HUES6 (cell line): ENCODE data around the gene NRL.
"Not testable (repeated sequence)": the region's sequence is repeated elsewhere in the genome, so short reads cannot be mapped to it uniquely, and the experiment has no call there.

Experiments used
- H3K27ac ChIP-seq: 2 replicates; pipeline ENCODE4 v1.7.0; 2013; ENCODE audit warnings: low read depth, mild to moderate bottlenecking, low read length, inconsistent platforms
- H3K27me3 ChIP-seq: 2 replicates; pipeline ENCODE4 v1.6.1; 2013; ENCODE audit warnings: low read length; ENCODE audit not compliant: control insufficient read depth, insufficient read depth
- H3K36me3 ChIP-seq: 2 replicates; pipeline ENCODE4 v1.6.1; 2013; ENCODE audit warnings: low read length; ENCODE audit not compliant: control insufficient read depth, insufficient read depth
- H3K4me1 ChIP-seq: 2 replicates; pipeline ENCODE4 v1.6.1; 2013; ENCODE audit warnings: low read length; ENCODE audit not compliant: control insufficient read depth, insufficient read depth
- H3K4me3 ChIP-seq: 2 replicates; pipeline ENCODE4 v1.5.1; 2013; ENCODE audit warnings: low read depth, low read length
- H3K9ac ChIP-seq: one replicate; pipeline ENCODE4 v1.6.1; 2013; ENCODE audit warnings: mild to moderate bottlenecking, low read length
- H3K9me3 ChIP-seq: 2 replicates; pipeline ENCODE4 v1.6.1; 2013; ENCODE audit warnings: low read depth, low read length; ENCODE audit not compliant: control insufficient read depth, insufficient read depth

Gene NRL

DNA sequence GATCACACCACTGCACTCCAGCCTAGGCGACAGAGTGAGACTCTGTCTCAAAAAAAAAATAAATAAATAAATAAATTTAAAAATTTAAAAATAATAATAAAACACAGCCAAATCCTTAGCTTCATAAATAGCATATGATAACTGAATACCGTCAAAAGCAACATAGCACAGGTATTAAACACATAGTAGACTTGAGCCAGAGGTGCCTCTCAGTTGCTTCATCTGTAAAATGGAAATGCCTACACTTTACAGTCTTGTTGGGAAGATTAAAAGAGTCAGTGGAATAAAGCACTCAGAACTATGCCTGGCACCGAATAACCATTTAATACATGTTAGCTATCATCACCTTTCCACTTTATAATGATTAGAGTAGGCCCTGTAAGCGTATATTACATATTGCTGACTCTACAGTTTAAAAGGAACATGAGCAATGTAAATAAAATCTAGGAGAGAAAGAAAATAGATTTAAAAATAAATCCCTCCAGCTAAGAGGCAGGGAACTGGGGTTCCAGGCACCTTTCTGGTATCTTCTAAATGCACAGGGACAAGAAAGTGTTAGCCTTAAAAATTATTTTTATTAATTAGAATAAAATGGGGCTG lies 8.0 kb downstream of the NRL start:
- Histone ChIP-seq H3K27me3 (no peaks in the 10 kb centered on the region), H3K4me1 (no peaks in the 10 kb centered on the region), H3K4me3 (no peak overlapping the region), H3K9me3 (peaks cover 20% of the 10 kb centered on the region), H3K9ac (no peak overlapping the region), H3K27ac (no peak overlapping the region), H3K36me3 (peaks cover 28% of the 10 kb centered on the region)

DNA sequence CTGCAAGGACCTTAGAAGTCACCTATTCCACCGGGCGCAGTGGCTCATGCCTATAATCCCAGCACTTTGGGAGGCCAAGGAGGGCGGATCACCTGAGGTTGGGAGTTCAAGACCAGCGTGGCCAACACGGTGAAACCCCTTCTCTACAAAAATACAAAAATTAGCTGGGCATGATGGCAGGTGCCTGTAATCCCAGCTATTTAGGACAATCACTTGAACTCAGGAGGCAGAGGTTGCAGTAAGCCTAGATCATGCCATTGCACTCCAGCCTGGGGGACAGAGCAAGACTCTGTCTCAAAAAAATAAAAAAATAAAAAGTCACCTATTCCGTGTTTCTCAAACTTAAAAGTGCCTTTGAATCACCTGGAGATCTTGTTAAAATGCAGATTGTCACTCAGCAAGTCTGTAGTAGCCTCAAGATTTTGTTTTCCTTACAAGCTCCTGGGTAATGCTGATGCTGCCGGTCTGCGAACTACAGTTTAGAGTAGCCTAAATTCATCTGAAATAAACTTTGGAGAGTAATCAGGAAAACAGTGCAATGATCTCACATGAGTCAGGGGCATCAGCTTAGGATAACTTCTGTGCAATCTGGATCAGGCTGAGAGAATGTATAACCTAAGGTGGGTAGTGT lies 9.0 kb downstream of the NRL start:
- Histone ChIP-seq H3K36me3 (peaks cover 39% of the 10 kb centered on the region), H3K9me3 (peaks cover 20% of the 10 kb centered on the region)
- H3K27ac ChIP-seq, H3K9ac ChIP-seq, H3K27me3 ChIP-seq, H3K4me3 ChIP-seq, H3K4me1 ChIP-seq: not testable (repeated sequence)

DNA sequence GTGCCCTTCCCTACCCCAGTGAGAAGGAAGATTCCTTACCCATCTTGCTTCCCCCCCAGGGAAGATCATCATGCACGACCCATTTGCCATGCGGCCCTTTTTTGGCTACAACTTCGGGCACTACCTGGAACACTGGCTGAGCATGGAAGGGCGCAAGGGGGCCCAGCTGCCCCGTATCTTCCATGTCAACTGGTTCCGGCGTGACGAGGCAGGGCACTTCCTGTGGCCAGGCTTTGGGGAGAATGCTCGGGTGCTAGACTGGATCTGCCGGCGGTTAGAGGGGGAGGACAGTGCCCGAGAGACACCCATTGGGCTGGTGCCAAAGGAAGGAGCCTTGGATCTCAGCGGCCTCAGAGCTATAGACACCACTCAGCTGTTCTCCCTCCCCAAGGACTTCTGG lies 11.3 kb downstream of the NRL start:
- no peak overlapping the region for H3K27ac ChIP-seq
- H3K27me3 ChIP-seq = no peaks in the 10 kb centered on the region
- peaks cover 20% of the 10 kb centered on the region for H3K9me3 ChIP-seq
- H3K4me1 ChIP-seq = no peaks in the 10 kb centered on the region
- no peak overlapping the region for H3K9ac ChIP-seq
- no peak overlapping the region for H3K4me3 ChIP-seq
- H3K36me3 ChIP-seq = peaks cover 61% of the 10 kb centered on the region

DNA sequence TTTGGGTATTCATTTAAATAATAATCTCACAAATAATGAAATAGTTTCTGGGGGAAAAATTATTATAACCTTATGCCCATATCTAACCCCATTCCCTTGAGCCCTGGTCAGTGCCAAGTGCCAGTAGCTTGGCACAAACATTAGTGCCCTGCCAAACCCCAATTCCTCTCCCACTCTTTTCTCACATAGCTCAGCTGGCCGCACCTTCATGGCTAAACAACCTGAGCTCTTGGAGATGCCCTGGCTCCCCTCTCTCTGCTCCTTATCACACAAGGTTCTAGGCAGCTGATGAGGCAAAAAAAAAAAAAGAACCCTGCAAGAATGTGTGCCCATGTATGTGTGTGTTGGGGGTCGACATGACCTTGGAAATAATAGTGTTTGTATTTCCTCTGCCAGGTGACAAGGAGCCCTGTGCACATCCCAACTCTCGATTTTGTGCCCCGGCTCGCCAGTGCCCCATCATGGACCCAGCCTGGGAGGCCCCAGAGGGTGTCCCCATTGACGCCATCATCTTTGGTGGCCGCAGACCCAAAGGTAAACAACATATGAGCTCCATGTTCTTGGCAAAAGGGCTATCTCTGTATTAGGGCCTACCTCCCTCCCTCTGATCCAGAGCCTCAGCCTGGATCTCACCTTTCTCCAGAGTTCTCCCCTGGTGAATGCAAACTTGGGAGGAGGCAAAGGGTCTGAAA lies 12.2 kb downstream of the NRL start:
- H3K36me3 ChIP-seq = peaks cover 70% of the 10 kb centered on the region
- H3K9ac ChIP-seq = no peak overlapping the region

DNA sequence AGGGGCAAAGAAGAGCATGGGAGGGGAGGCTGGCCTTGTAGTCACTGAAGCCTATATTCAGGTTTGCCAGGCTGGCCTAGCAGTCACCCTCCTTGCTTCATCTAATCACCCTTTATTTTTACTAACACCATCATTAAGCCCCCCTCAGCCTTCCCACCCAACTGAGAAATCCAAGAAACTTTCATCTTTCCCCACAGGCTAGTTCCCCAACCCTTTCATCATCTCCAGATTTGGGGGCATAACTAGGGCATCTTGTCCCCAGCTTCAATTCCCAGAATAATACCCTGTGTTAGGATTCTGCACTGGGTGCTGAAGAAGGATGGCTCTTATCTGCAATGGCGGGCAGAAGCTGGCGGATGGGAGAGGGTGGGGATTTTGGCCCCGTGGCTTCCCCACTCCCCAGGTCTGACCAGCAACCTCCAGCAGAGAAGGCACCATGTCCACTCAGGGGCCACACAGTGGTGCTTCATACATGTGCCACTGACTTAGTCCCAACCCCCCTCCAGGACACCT lies 13.7 kb downstream of the NRL start:
- no peak overlapping the region for H3K4me3 ChIP-seq
- peaks cover 78% of the 10 kb centered on the region for H3K36me3 ChIP-seq

More for the DNA sequence above, 12.2 kb downstream of the NRL start:
- Histone ChIP-seq H3K4me1 (no peaks in the 10 kb centered on the region), H3K9me3 (peaks cover 20% of the 10 kb centered on the region), H3K27me3 (no peaks in the 10 kb centered on the region), H3K27ac (no peak overlapping the region), H3K4me3 (no peak overlapping the region)

DNA sequence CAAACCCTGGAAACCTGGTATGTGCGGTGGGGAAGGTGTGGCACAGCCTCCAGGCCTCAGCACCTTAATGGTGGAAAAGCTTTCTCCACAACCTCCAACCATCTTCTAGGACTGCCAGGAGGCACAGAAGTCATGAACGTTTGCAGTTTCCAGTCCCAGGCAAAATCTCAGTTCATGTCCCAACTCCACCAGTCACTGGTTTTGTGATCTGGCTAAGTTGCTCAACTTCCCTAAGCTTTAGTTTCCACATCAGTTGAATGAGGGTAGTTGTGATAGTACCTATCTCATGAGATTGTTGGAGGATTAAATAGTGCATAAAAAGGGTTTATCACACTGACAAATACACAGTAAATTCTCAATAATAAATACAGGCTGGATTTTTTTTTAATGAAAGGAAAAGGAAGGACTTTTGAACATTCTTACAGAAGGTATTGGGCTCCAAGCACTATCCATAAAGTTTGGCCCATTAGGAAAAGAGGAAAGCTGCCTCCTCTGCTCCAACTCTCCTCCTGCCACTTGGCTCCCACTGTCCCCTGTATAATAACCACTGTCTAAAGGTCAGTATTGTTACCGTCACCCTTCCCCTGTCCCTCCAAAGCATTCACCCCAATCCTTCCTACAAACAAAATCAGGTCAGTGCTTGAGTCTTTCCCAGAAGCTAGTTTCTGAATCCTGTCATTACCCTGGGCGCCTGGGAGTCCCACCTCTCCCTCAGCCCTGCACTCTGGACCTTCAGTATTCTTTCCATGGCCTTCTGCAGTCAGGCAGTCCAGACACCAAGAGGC lies 14.4 kb downstream of the NRL start:
- Histone ChIP-seq H3K36me3 (peaks cover 78% of the 10 kb centered on the region), H3K27ac (no peak overlapping the region), H3K4me3 (no peak overlapping the region), H3K27me3 (no peaks in the 10 kb centered on the region), H3K9ac (no peak overlapping the region), H3K9me3 (peaks cover 20% of the 10 kb centered on the region), H3K4me1 (peaks cover 5% of the 10 kb centered on the region)

More for the DNA sequence above, 13.7 kb downstream of the NRL start:
- H3K9me3 ChIP-seq = peaks cover 20% of the 10 kb centered on the region
- H3K27ac ChIP-seq = no peak overlapping the region
- no peaks in the 10 kb centered on the region for H3K4me1 ChIP-seq
- H3K9ac ChIP-seq = no peak overlapping the region
- no peaks in the 10 kb centered on the region for H3K27me3 ChIP-seq

DNA sequence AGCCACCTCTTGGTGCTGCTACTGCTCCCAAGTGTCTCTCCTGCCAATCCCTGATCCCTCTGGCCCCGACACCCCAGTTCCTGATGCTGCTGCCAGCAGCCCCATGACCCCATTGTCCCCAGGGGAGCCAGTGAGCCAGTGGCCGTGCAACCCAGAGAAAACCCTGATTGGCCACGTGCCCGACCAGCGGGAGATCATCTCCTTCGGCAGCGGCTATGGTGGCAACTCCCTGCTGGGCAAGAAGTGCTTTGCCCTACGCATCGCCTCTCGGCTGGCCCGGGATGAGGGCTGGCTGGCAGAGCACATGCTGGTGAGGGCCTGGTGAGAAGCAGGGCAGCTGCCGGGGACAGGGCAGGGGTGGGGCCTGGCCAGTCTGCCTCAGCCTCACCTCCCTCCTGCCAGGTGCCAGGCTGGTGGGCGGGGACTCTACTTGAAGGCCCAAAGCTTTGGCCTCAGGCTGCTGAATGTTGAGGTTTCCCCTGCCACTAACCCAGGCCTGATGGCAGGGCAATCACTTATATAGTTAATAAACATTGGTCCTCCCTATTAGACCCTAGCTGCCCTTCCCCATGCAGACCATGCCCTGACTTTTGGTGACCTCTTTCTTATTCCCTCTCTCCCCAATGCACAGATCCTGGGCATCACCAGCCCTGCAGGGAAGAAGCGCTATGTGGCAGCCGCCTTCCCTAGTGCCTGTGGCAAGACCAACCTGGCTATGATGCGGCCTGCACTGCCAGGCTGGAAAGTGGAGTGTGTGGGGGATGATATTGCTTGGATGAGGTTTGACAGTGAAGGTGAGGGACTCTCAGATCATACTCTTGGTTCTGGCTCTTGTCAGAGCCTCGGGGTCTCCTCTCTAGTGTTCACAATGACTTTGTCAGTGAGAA lies 15.6 kb downstream of the NRL start:
- Histone ChIP-seq H3K27me3 (no peaks in the 10 kb centered on the region), H3K9me3 (peaks cover 9% of the 10 kb centered on the region), H3K9ac (no peak overlapping the region), H3K27ac (no peak overlapping the region), H3K36me3 (peaks cover 71% of the 10 kb centered on the region), H3K4me1 (peaks cover 12% of the 10 kb centered on the region), H3K4me3 (no peak overlapping the region)

DNA sequence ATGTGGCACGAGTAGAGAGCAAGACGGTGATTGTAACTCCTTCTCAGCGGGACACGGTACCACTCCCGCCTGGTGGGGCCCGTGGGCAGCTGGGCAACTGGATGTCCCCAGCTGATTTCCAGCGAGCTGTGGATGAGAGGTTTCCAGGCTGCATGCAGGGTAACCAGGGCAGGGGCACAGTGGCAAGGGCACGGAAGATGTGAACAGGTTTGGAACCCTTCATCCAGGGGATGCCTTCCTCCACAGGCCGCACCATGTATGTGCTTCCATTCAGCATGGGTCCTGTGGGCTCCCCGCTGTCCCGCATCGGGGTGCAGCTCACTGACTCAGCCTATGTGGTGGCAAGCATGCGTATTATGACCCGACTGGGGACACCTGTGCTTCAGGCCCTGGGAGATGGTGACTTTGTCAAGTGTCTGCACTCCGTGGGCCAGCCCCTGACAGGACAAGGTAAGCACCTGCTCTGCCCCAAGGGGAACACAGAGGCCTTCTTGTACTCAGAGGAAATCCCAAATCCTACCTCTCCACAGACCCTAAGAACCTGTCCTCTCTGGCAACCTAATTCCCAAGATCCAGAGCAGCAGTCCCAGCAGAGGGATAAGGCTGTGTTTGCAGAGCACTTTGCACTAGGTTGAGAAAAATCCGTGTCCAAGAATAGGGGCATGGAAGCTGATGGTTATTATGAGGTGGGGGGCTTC lies 16.4 kb downstream of the NRL start:
- H3K27ac ChIP-seq = no peak overlapping the region

DNA sequence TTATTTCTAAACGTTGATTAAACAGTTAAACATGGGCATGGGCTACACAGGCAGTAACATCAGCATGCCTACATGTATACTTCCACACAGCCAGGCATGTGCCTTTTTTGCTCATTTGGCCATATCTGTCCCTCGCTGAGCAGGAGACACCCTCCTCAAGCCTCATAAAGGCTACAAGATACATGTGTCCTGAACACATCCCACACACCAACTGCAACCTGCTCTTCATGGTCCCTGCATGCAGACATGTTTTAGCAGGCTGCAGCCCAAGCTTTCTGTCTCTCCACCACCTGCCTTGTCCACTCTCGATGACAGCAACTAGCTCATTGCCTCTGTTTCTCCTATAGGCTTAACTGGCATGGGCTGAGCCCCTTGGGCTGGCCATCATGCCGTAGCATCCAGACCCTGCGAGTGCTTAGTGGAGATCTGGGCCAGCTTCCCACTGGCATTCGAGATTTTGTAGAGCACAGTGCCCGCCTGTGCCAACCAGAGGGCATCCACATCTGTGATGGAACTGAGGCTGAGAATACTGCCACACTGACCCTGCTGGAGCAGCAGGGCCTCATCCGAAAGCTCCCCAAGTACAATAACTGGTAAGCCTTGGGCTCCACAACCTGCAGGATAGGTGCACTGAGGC lies 18.1 kb downstream of the NRL start:
- H3K27ac ChIP-seq = no peak overlapping the region
- H3K9me3 ChIP-seq = no peaks in the 10 kb centered on the region
- H3K27me3 ChIP-seq = no peaks in the 10 kb centered on the region
- H3K36me3 ChIP-seq = peaks cover 49% of the 10 kb centered on the region
- H3K4me3 ChIP-seq = no peak overlapping the region
- H3K4me1 ChIP-seq = peaks cover 19% of the 10 kb centered on the region
- no peak overlapping the region for H3K9ac ChIP-seq

More for the DNA sequence above, 16.4 kb downstream of the NRL start:
- no peak overlapping the region for H3K9ac ChIP-seq
- H3K9me3 ChIP-seq = peaks cover under 1% of the 10 kb centered on the region
- no peak overlapping the region for H3K4me3 ChIP-seq
- peaks cover 63% of the 10 kb centered on the region for H3K36me3 ChIP-seq
- H3K27me3 ChIP-seq = no peaks in the 10 kb centered on the region
- H3K4me1 ChIP-seq = peaks cover 15% of the 10 kb centered on the region
